GM12873 (cell line): ENCODE results near the gene DTWD2.

Experiments used
- CTCF ChIP-seq: IDR thresholded peaks from 2 replicates; pipeline ENCODE4 v1.5.1; 2012; ENCODE audit warnings: low read depth, mild to moderate bottlenecking, moderate library complexity, low read length, control low read depth; ENCODE audit not compliant: insufficient read depth; ENCODE audit errors: missing control alignments

The DTWD2 gene

GRCh38 chr5:118863345-118863744 lies 125.0 kb downstream of the DTWD2 start:
- no peak for TF ChIP-seq CTCF

GRCh38 chr5:118862596-118862995 lies 125.8 kb downstream of the DTWD2 start:
- no peak for TF ChIP-seq CTCF

- TF ChIP-seq CTCF = no peak
Observed at GRCh38 chr5:118857700-118858099, 130.6 kb downstream of the DTWD2 start.

- TF ChIP-seq CTCF = no peak
Observed at GRCh38 chr5:118854819-118855218, 133.5 kb downstream of the DTWD2 start.

- TF ChIP-seq CTCF = no peak
Observed at GRCh38 chr5:118844351-118844750, 144.0 kb downstream of the DTWD2 start.

GRCh38 chr5:118834710-118835109 lies 153.6 kb downstream of the DTWD2 start:
- TF ChIP-seq CTCF = no peak

- no peak for TF ChIP-seq CTCF
Observed at GRCh38 chr5:118832974-118833373, 155.4 kb downstream of the DTWD2 start.

- no peak for TF ChIP-seq CTCF
Observed at GRCh38 chr5:118825226-118825625, 163.1 kb downstream of the DTWD2 start.
